DMS 273 treated with DMSO at 0.1 percent for 48 hours (cell line): Measurements from ENCODE around the gene F10.

Experiments
- DNase-seq: peaks from one replicate; lab custom pipeline; 2025; lab: John Stamatoyannopoulos, UW

Gene F10

GRCh38 chr13:113171250-113172125 lies 48.9 kb downstream of the F10 start:
- DNase-seq = no peak

- DNase-seq = no peak
These were observed 49.9 kb downstream of the F10 start for GRCh38 chr13:113172419-113172926.

GRCh38 chr13:113176280-113176679 lies 53.7 kb downstream of the F10 start:
- no peak for DNase-seq

- DNase-seq = no peak
These were observed 54.2 kb downstream of the F10 start for GRCh38 chr13:113176822-113177221.

GRCh38 chr13:113178070-113178895 lies 55.7 kb downstream of the F10 start:
- DNase-seq = no peak

GRCh38 chr13:113178896-113179167 lies 56.2 kb downstream of the F10 start:
- DNase-seq = no peak

- DNase-seq = no peak
These were observed 57.0 kb downstream of the F10 start for GRCh38 chr13:113179374-113180230.

- DNase-seq = no peak
These were observed 59.4 kb downstream of the F10 start for GRCh38 chr13:113182046-113182445.

GRCh38 chr13:113183450-113184129 lies 61.0 kb downstream of the F10 start:
- no peak for DNase-seq

- DNase-seq = no peak
These were observed 62.2 kb downstream of the F10 start for GRCh38 chr13:113184568-113185440.

GRCh38 chr13:113186061-113186900 lies 63.7 kb downstream of the F10 start:
- no peak for DNase-seq

- no peak for DNase-seq
These were observed 64.7 kb downstream of the F10 start for GRCh38 chr13:113187263-113187669.

- DNase-seq = no peak
These were observed 65.5 kb downstream of the F10 start for GRCh38 chr13:113187883-113188665.

- DNase-seq = no peak
These were observed 67.6 kb downstream of the F10 start for GRCh38 chr13:113190181-113190580.

GRCh38 chr13:113192279-113192678 lies 69.7 kb downstream of the F10 start:
- no peak for DNase-seq

GRCh38 chr13:113192902-113193301 lies 70.3 kb downstream of the F10 start:
- DNase-seq = no peak

GRCh38 chr13:113195360-113195759 lies 72.8 kb downstream of the F10 start:
- no peak for DNase-seq

- DNase-seq = no peak
These were observed 74.6 kb downstream of the F10 start for GRCh38 chr13:113196970-113197737.
